Right lobe of liver (tissue), 6 donors: ENCODE measurements around the gene FRAT2. TPM values are rescaled to one million over a fixed set of nuclear protein-coding genes. Genes with fewer than 3 reads are reported as not detected.

Experiments
- ATAC-seq, 4 donors: fragments of 200-7000 bp; cut with Tn5 transposase; one replicate each; pipeline ENCODE4 v1.9.1; 2020; ENCODE audit warnings: mild to moderate bottlenecking in 4 of 4, moderate library complexity in 4 of 4
- DNase-seq, 3 donors: peaks; one replicate each; pipeline ENCODE4 v3.0.0-alpha.2; 2020
- H3K27ac ChIP-seq, 3 donors: fragments of 200-600 bp; one replicate each; pipeline ENCODE4 v1.8.0; 2022
- H3K27me3 ChIP-seq, 2 donors: fragments of 200-600 bp; one replicate each; pipeline ENCODE4 v1.8.0; 2022
- H3K36me3 ChIP-seq, 4 donors: fragments of 200-600 bp; sonication (generic) in 1 of 4; one replicate each; pipeline versions ENCODE4 v1.5.1 to v1.8.0; 2017 to 2022; ENCODE audit warnings: control low read depth in 1 of 4
- H3K4me1 ChIP-seq, 4 donors: fragments of 200-600 bp; sonication (generic) in 1 of 4; one replicate each; pipeline versions ENCODE4 v1.5.1 to v1.8.0; 2017 to 2022; ENCODE audit warnings: control low read depth in 1 of 4
- H3K4me3 ChIP-seq, 3 donors: fragments of 200-600 bp; one replicate each; pipeline ENCODE4 v1.8.0; 2022
- H3K9me3 ChIP-seq, 4 donors: fragments of 200-600 bp; sonication (generic) in 1 of 4; one replicate each; pipeline versions ENCODE4 v1.5.1 to v1.8.0; 2017 to 2022; ENCODE audit warnings: control low read depth in 1 of 4
- CTCF ChIP-seq, 4 donors: fragments of 200-600 bp in 3 of 4; fragments of 450-650 bp in 1 of 4; IDR thresholded peaks; one replicate each; pipeline versions ENCODE4 v1.5.1 to v1.8.0; 2016 to 2022; ENCODE audit warnings: antibody characterized with exemption in 4 of 4, mild to moderate bottlenecking in 2 of 4
- POLR2A ChIP-seq: fragments of 450-650 bp; IDR thresholded peaks from one replicate; pipeline ENCODE4 v1.6.1; 2017; ENCODE audit warnings: antibody characterized with exemption, mild to moderate bottlenecking
- WGBS: methylation state at CpG from one replicate; pipeline ENCODE4 v1.1.6; 2018; ENCODE audit warnings: low coverage, low lambda C conversion rate; ENCODE audit not compliant: insufficient coverage; ENCODE audit errors: missing lambda C conversion rate; 5-methylcytosine and 5-hydroxymethylcytosine counted together
- intact Hi-C, 2 donors: fragments of 100-400 bp; cut with DNase I; formaldehyde crosslinking; loops; one replicate each; pipeline versions ENCODE4 v1.11.2 to v1.14.1; 2022
- long read RNA-seq: library from polyadenylated mRNA; unstranded; transcript quantifications from one replicate; pipeline ENCODE4 v2.0.0, GENCODE V29; 2019
- total RNA-seq, 6 experiments: library from RNA; depleted of rRNA in 2 of 6; stranded (reverse); fragments of >200 nt in 2 of 6; fragmentation: NEBNext Ultra II Directional in 3 of 6; extraction: Animal tissue kit (Norgen Biotek cat#: 25700) in 3 of 6; gene quantifications; one replicate each; pipeline versions ENCODE4 v1.1.0 to v1.2.4, GENCODE V29; 2016 to 2023
- donor health status: DM: no; HTN: yes; CAD: no.
- donor health status: DM: no; HTN: no; CAD: no.
- donor health status: DM: no; HTN: no; CAD: no.
- donor health status: DM: no; HTN: yes; CAD: no.
- donor health status: DM: no; HTN: yes; CAD: no.

Gene FRAT2
- 10 to 100 TPM in 2 of 6 experiments, 1 to 10 TPM in 4; 8.3 to 11.4 (median 9.7) TPM for total RNA-seq
- long read RNA-seq = 0 reads

- TF ChIP-seq CTCF (IDR thresholded peaks at IDR 0.05) (no peak), POLR2A (peak; percentile 95)
- DNase-seq (peak; percentile 95 to 96 (median 95)), ATAC-seq (peak; percentile 85 to 94 (median 90))
- Histone ChIP-seq H3K4me1 (peaks cover 0 to 22% (median under 1%) of the 10 kb centered on the region in 4 donors), H3K36me3 (no peaks in the 10 kb centered on the region), H3K27me3 (no peaks in the 10 kb centered on the region), H3K9me3 (no peaks in the 10 kb centered on the region), H3K27ac (peak within 1 kb of the TSS; percentile 94 to 99 (median 95)), H3K4me3 (peak within 1 kb of the TSS; percentile 77 to 85 (median 84))
- intact Hi-C loops = loop anchor here in 1 of 2 donors (10.0 kb wide), 1 partner anchor 50 kb away; no protein-coding TSS in a partner anchor
- WGBS = 1% methylated on average over 17 of the region's 103 CpGs
Measured at GRCh38 chr10:97334370-97335175, at the start of gene FRAT2. Gene FRAT2 (minus strand): TSS chr10:97334729. CDS start chr10:97334572, 157 bp downstream.

- no peaks in the 10 kb centered on the region for H3K4me1 ChIP-seq
- WGBS = no CpG with 5 or more reads among the region's 5 CpGs
Measured at GRCh38 chr10:97384156-97384555, 49.6 kb upstream of the FRAT2 start.

GRCh38 chr10:97383159-97383558, 48.6 kb upstream of the FRAT2 start:
- H3K4me1 ChIP-seq = no peaks in the 10 kb centered on the region
- no peaks in the 10 kb centered on the region for H3K9me3 ChIP-seq
- TF ChIP-seq CTCF (IDR thresholded peaks at IDR 0.05) = no peak
- TF ChIP-seq POLR2A = no peak
- H3K4me3 ChIP-seq = no peak overlapping the region
- intact Hi-C loops = no loop called here
- DNase-seq (no peak), ATAC-seq (no peak)
- no peaks in the 10 kb centered on the region for H3K27me3 ChIP-seq
- 93% methylated on average over 5 of the region's 7 CpGs for WGBS
- no peak overlapping the region for H3K27ac ChIP-seq
- peaks cover 0 to 5% (median under 1%) of the 10 kb centered on the region in 4 donors for H3K36me3 ChIP-seq

More at GRCh38 chr10:97384156-97384555, 49.6 kb upstream of the FRAT2 start:
- Histone ChIP-seq H3K9me3 (no peaks in the 10 kb centered on the region), H3K27me3 (no peaks in the 10 kb centered on the region), H3K4me3 (no peak overlapping the region), H3K36me3 (peaks cover 0 to 5% (median 0%) of the 10 kb centered on the region in 4 donors), H3K27ac (no peak overlapping the region)
- TF ChIP-seq POLR2A (no peak), CTCF (IDR thresholded peaks at IDR 0.05) (no peak)
- no peak for DNase-seq
- intact Hi-C loops = no loop called here
- ATAC-seq = no peak

GRCh38 chr10:97381626-97382025, 47.1 kb upstream of the FRAT2 start:
- WGBS = 73% methylated on average over 3 of the region's 8 CpGs
- intact Hi-C loops = no loop called here
- Histone ChIP-seq H3K9me3 (no peaks in the 10 kb centered on the region), H3K27me3 (no peaks in the 10 kb centered on the region), H3K4me1 (no peaks in the 10 kb centered on the region), H3K4me3 (no peak overlapping the region), H3K27ac (no peak overlapping the region), H3K36me3 (peaks cover 0 to 11% (median 3%) of the 10 kb centered on the region in 4 donors)
- TF ChIP-seq POLR2A (no peak), CTCF (IDR thresholded peaks at IDR 0.05) (no peak)
- DNase-seq (no peak), ATAC-seq (no peak)
